SK-N-DZ (cell line): ENCODE results near the gene RAB1A.

Experiments used
- DNase-seq: peaks from one replicate; pipeline ENCODE4 v3.0.0-alpha.2; 2015; ENCODE audit warnings: low spot score

RAB1A gene

DNA sequence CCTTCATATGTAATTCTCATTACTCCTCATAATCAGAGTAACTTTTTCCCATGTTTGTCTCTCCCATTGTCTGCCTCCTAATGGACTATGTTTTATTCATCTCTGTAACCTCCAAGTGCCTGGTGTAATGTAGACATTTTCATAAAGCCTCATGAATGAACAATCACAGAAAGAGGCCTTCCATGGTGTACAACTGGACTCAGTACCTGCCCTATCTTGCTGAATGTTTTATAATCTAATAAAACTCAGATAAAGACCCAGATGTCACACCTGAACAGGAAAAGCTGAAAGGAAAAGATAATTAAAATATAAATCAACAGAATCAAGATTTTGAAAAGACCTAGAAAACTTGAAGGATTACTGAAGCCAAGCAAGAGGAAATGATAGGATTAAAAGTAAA, 36.7 kb downstream of the RAB1A start:
- no peak for DNase-seq

DNA sequence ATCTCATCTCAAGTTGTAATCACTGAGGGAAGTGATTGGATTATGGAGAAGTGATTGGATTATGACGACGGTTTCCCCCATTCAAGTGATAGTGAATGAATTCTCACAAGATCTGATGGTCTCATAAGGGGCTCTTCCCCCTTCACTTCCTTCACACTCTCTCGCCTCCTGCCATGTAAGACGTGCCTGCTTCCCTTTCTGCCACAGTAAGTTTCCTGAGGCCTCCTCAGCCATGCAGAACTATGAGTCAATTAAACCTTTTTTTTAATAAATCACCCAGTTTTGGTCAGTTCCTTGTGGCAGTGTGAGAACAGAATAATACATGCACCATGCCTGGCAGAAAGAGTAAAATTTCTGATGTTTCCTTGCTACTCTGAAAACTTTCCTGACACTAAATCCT, 37.1 kb downstream of the RAB1A start:
- DNase-seq, result no peak

DNA sequence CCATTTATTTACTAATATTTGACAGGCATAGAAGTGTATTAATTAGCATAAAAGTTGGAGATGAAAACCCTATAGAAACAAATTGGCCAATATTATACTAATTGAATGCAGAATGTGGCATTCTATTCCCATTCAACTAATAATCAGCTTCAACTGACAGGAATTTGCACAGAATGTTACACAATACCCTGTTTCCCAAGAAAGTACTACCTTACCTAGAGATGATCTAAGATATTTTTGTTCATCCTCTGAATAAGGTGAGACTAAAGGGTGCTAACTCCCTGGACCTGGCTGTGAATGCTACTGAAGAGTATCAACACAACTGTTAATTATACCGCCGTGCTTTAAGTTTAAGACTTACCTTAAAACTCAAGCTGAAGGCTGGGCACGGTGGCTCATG, 44.8 kb downstream of the RAB1A start:
- no peak for DNase-seq

GRCh38 chr2:65081232-65081685, 48.6 kb downstream of the RAB1A start:
- DNase-seq, result no peak

DNA sequence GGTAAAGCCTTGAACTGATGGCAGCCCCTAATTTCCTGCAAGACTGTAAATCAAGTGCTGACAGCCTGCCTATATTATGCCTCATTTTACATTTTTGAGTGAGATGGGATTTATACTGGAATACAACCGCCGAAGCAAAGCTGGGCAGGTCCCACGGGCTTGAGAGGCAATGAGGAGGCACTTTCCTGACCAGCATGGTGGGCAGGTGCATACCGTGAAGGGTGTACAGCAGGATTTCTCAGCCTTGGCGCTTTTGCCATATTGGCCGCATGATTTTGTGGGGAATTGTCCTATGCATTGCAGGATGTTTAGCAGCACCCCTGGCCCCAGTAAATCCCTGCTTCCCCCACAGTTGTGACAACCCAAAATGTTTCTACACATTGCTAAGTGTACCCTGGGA, 50.9 kb downstream of the RAB1A start:
- DNase-seq, result no peak

GRCh38 chr2:65077898-65078297, 52.0 kb downstream of the RAB1A start:
- DNase-seq, result no peak

GRCh38 chr2:65076345-65076710, 53.6 kb downstream of the RAB1A start:
- DNase-seq, result no peak

- DNase-seq, result no peak
Measured at GRCh38 chr2:65075605-65076344, 54.1 kb downstream of the RAB1A start.

DNA sequence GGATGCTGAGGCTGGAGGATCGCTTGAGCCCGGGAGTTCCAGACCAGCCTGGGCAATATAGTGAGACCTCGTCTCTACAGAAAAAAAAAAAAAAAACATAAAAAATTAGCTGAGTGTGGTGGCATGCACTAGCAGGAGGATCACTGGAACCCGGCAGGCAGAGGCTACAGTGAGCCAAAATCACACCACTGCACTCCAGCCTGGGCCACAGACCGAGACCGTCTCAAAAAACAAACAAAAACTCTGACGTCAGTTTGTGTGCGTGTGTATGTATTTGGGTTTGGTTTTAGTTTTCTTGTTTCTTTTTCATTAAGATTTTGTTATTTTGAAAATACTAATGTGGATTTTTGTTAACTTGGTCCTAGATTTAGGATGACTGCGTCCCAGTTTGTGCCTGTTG, 54.7 kb downstream of the RAB1A start:
- no peak for DNase-seq

DNA sequence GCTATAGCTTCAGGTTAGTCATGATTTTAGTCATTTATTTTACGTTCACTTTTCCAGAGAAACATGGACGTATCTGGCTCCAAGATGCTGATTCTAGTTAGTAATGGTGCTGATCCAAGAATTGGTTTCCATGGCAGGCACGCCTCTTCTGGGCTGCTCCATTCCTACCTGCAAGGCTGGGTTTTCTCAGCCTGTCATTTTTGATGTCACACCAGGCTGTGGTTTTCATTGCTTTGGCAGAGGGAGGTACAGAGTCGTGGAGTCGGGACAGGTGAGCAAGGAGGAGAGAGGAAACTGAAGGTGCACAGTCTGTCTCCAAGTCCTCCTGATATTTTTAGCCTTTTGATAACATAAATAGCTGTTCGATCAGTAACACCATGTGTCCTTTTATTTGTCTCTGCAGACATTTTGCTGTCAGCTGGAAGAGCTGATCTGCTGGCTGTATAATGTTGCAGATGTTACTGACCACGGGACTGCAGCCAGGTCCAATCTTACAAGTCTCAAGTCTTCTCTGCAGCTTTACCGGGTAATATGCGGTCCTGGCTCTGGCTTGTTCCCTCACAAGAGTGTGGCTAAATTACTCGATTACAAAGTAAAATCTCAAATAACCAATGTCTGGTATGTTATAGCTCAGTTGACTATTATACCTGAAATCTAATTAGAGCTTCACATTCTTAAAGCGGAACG, 55.9 kb downstream of the RAB1A start:
- no peak for DNase-seq

GRCh38 chr2:65072181-65072970, 57.5 kb downstream of the RAB1A start:
- DNase-seq, result no peak

GRCh38 chr2:65071499-65072180, 58.3 kb downstream of the RAB1A start:
- no peak for DNase-seq

- DNase-seq, result no peak
Measured at GRCh38 chr2:65070856-65071255, 59.0 kb downstream of the RAB1A start.

DNA sequence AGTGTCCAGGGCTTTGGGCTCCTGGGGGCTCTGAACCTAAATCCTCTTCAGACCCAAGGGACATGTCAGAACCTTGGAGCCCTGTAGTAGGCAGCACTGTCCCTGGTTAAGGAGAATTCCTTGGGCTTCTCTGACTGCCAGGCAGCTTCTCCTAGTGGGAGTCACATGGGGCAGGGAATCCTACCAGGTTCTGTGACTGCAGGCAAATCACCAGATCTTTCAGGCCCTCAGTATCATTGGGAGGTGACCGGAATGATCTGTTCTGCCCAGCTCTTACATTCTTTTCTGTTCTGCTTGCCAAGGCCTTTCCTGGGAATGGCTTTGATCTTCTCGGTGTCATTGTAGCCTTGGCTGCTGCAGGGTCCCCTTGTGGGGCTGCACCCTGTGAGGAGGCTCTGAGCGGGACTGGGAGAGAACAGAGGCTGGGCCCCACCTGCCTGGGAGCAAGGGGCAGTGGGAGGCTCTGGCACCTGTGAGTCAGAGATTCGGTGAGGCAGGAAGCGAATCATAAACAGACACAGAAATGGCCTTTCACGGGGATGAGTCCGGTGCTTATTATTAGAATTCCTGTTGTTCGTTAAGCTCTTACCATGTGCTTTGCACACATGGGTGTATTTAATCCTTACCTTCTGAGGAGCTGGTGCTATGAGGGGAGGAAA, 59.6 kb downstream of the RAB1A start:
- no peak for DNase-seq

DNA sequence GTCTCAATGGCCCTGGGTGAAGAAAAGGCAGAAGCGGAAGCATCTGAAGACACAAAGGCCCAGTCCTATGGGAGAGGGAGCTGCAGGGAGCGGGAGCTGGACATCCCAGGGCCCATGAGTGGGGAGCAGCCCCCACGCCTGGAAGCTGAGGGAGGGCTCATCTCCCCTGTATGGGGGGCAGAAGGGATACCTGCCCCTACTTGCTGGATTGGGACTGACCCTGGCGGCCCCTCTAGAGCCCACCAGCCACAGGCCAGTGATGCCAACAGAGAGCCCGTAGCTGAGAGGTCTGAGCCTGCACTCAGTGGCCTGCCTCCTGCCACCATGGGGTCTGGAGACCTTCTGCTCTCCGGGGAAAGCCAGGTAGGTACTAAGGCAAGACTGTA, 60.5 kb downstream of the RAB1A start:
- no peak for DNase-seq

GRCh38 chr2:65067806-65068553, 61.9 kb downstream of the RAB1A start:
- DNase-seq, result no peak

DNA sequence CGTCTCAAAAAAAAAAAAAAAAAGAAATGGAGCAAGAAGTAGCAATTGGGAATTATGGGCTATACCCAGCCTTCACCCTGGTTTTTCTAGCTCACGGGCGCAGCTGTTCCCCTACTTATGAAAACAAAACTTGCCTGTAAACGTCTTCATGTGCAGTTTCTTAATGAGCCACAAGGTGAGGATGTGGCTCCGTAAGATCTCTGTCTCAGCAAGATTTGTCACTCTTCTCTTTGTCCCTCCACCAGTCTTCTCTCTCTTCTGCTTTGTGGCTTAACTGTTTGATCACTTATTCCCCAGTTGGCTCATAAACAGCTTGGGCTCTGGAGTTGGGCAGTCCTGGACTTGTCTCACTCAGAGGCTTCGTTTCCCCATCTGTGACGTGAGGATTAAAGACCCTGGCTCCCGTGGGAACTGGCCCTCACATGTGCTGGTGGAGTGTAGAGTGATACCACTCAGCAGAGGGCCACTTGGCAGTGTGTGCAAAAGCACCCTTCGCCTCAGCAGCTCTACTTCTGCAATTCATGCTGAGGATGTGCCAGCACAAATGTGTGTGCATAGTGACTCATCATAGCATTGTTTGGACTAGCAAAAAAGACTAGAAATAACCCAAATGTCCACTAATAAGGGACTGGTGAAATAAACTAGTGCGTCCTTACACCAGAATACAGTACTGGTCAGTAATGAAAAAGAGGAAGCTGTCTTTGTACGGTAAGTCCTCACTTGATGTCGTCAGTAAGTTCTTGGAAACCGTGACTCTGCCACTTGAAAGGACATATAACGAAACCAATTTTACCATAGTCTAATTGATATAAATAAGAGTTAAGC, 65.0 kb downstream of the RAB1A start:
- peak; percentile 37 for DNase-seq

DNA sequence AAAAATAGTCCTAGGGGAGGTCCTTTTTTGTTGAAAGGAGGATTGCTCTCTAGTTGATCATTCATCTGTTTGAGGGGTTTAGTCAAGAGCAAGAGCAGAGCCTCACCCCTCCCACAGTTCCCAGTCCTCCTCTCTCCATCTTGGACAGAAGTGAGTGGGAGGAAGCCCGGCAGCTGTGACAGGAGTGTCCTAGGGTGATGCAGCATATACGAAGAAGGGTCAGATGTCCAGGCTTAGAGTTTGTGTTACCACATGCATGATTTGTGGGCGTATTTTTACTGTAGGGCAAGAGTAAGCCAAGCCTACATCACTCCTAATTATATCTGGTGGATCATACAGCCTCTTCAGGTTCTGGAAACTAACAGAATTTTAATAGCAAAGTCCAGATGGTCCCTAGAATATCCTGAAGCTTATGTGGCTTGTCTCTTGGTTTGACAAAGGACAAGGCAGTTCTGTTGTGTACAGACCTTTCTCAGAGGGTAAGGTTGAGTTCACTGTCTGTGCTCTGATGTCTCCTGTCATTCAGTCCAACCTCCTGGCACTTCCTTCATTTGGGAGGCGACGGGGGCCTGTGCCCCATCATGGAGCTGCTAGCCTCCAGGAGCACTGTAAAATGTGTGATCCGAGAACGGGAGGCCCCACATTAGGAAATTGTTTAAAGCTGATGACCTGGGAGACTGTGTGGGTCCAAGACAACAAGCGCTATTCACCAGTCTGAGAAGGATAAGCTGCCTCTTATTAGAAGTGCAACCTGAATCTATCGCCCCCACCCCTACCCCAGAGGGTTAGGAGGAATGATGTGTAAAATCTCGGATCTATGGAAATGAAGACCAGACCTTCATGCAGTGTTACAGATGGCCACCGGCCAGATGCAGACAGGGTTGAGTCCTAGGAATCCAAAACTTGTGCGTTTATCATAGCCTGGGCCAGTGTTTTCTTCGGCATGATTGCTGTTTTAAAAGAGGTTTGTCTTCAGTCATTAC, 66.8 kb downstream of the RAB1A start:
- no peak for DNase-seq

DNA sequence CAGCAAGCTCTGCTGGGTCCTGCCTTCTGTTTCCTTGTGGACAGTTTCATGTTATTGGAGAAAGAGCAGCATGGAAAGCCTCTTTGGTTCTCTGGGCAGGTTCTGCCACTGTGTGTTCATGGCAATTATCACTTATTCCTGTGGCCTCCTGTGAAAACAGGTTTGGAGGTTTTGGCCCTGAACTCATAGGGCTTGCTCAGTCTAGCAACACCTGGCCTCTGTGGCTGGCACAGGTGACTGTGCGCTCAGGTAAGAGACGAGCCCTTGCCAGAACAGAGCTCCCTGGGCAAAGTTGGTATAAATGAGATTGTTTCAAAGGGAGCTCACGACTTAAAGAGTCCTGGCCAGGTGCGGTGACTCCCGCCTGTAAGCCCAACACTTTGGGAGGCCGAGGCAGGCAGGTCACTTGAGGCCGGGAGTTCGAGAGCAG, 68.0 kb downstream of the RAB1A start:
- DNase-seq, result no peak
